Gastrocnemius medialis (tissue), 4 donors: ENCODE data around the gene FBLN1.

Experiments used
- CTCF ChIP-seq, 5 experiments: fragments of 450-650 bp in 3 of 5; fragments of 200-600 bp in 2 of 5; sonication (generic) in 2 of 5; IDR thresholded peaks in 4 of 5; conservative IDR thresholded peaks in 1 of 5; 1 replicate in 4 of 5; 2 replicates in 1 of 5; pipeline ENCODE4 v1.5.1; 2016 to 2019; ENCODE audit warnings: antibody characterized with exemption in 5 of 5, mild to moderate bottlenecking in 3 of 5, moderate library complexity in 3 of 5
- POLR2A ChIP-seq, 2 donors: fragments of 450-650 bp; IDR thresholded peaks; one replicate each; pipeline ENCODE4 v1.6.1; 2017; ENCODE audit warnings: antibody characterized with exemption in 2 of 2, mild to moderate bottlenecking in 2 of 2, moderate library complexity in 2 of 2

- TF ChIP-seq CTCF (IDR thresholded peaks at IDR 0.05 in 4 of 5, conservative IDR thresholded peaks at IDR 0.05 in 1 of 5): no peak
- no peak for TF ChIP-seq POLR2A (IDR thresholded peaks at IDR 0.05)
These were observed 79.7 kb downstream of the FBLN1 start for GRCh38 chr22:45582236-45582954.
